GM12878 (cell line): ENCODE results near the gene PTTG1. TPM values are rescaled to one million over a fixed set of nuclear protein-coding genes. Genes with fewer than 3 reads are reported as not detected.

Source experiments
- ATAC-seq: fragments of 200-7000 bp; cut with Tn5 transposase; 3 replicates; pipeline ENCODE4 v1.9.1; 2020; ENCODE audit warnings: mild to moderate bottlenecking, moderate library complexity
- BruUV-seq: library from RNA; stranded (reverse); fragments of 400-500 nt; replicated peaks from 2 replicates; lab custom pipeline; 2021; lab: Mats Ljungman, UMichigan
- CTCF ChIA-PET: fragments of 300-600 bp; sonication (Branson Sonifier 250); formaldehyde crosslinking; extraction: SDS; loops from one replicate; lab custom pipeline; 2021; ENCODE audit warnings: inconsistent platforms; lab: Yijun Ruan, JAX
- POLR2A ChIA-PET: fragments of 350-600 bp; formaldehyde crosslinking; extraction: SDS; loops from one replicate; lab custom pipeline; 2021; ENCODE audit warnings: inconsistent platforms; lab: Charles Lee
- RAD21 ChIA-PET: fragments of 300-600 bp; sonication (Branson Sonifier 250); formaldehyde crosslinking; loops from one replicate; lab custom pipeline; 2023; ENCODE audit warnings: antibody characterized with exemption; ENCODE audit not compliant: unreplicated experiment; lab: Charles Lee
- SMC1A ChIA-PET: fragments of 300-600 bp; sonication (Branson Sonifier 250); formaldehyde crosslinking; loops from one replicate; lab custom pipeline; 2023; ENCODE audit not compliant: unreplicated experiment, uncharacterized antibody; lab: Charles Lee
- DNase-seq: peaks from one replicate; pipeline ENCODE4 v3.0.0-alpha.2; 2011; ENCODE audit warnings: low read depth, low spot score
- FAIRE-seq: peaks from 3 replicates; lab custom pipeline; 2011; peaks lifted over from hg19 to GRCh38; lab: Jason Lieb, UNC
- H2AFZ ChIP-seq: 2 replicates; pipeline ENCODE4 v1.6.0; 2011; ENCODE audit warnings: low read depth, low read length, control low read depth; ENCODE audit not compliant: control insufficient read depth
- H3K27ac ChIP-seq: 2 replicates; pipeline ENCODE4 v1.5.1; 2011; ENCODE audit warnings: control low read depth; ENCODE audit not compliant: control insufficient read depth, insufficient read depth
- H3K27me3 ChIP-seq, 2 experiments: replicated peaks in 1 of 2; 2 replicates each; pipeline versions ENCODE4 v1.6.0 to v1.6.1; 2011; ENCODE audit warnings: low read length in 1 of 2; ENCODE audit not compliant: control insufficient read depth in 2 of 2, insufficient read depth in 2 of 2
- H3K36me3 ChIP-seq, 2 experiments: 2 replicates each; pipeline ENCODE4 v1.5.1; 2011; ENCODE audit warnings: low read length in 1 of 2; ENCODE audit not compliant: control insufficient read depth in 2 of 2, insufficient read depth in 2 of 2
- H3K4me1 ChIP-seq: 2 replicates; pipeline ENCODE4 v1.6.1; 2011; ENCODE audit warnings: mild to moderate bottlenecking, low read length, moderate library complexity, mixed read lengths; ENCODE audit not compliant: control insufficient read depth, insufficient read depth
- H3K4me2 ChIP-seq: 2 replicates; pipeline ENCODE4 v1.6.0; 2011; ENCODE audit warnings: control low read depth; ENCODE audit not compliant: control insufficient read depth, insufficient read depth
- H3K4me3 ChIP-seq: fragments of 200-600 bp; sonication (generic); 2 replicates; pipeline ENCODE4 v1.5.1; 2016
- H3K79me2 ChIP-seq: 2 replicates; pipeline ENCODE4 v1.6.0; 2011; ENCODE audit warnings: low read length; ENCODE audit not compliant: control insufficient read depth, insufficient read depth
- H3K9ac ChIP-seq: 2 replicates; pipeline ENCODE4 v1.8.0; 2011; ENCODE audit warnings: low read length, control low read depth, mixed read lengths; ENCODE audit not compliant: control insufficient read depth, insufficient read depth
- H3K9me3 ChIP-seq: replicated peaks from 3 replicates; pipeline ENCODE4 v1.5.1; 2011; ENCODE audit warnings: mild to moderate bottlenecking, low read length; ENCODE audit not compliant: control insufficient read depth, insufficient read depth
- H4K20me1 ChIP-seq: 2 replicates; pipeline ENCODE4 v1.6.0; 2011; ENCODE audit not compliant: control insufficient read depth, insufficient read depth
- E4F1 ChIP-seq: fragments of 450-650 bp; IDR thresholded peaks from 2 replicates; pipeline ENCODE4 v1.6.1; 2018; ENCODE audit warnings: borderline replicate concordance, mild to moderate bottlenecking; ENCODE audit not compliant: partially characterized antibody
- ELK1 ChIP-seq: IDR thresholded peaks from 2 replicates; pipeline ENCODE4 v1.6.1; 2012; ENCODE audit warnings: low read depth, low read length, improper control_type of control experiment
- EZH2 ChIP-seq: IDR thresholded peaks from 2 replicates; pipeline ENCODE4 v1.6.1; 2012; ENCODE audit warnings: low read depth, mild to moderate bottlenecking, control low read depth, inconsistent platforms, low read length, borderline replicate concordance; ENCODE audit not compliant: control insufficient read depth
- FOS ChIP-seq: IDR thresholded peaks from 3 replicates; pipeline ENCODE4 v1.6.1; 2011; ENCODE audit warnings: borderline replicate concordance; ENCODE audit not compliant: insufficient read length; ENCODE audit errors: extremely low read depth
- GABPA ChIP-seq: IDR thresholded peaks from 2 replicates; pipeline ENCODE4 v1.6.1; 2014; ENCODE audit warnings: antibody characterized with exemption, low read depth, mild to moderate bottlenecking, inconsistent platforms
- HCFC1 ChIP-seq: fragments of 150-350 bp; IDR thresholded peaks from 2 replicates; pipeline ENCODE4 v1.6.1; 2014; ENCODE audit warnings: low read length
- IKZF2 ChIP-seq, 2 experiments: fragments of 450-650 bp; IDR thresholded peaks; 2 replicates each; pipeline ENCODE4 v1.6.1; 2017; ENCODE audit warnings: mild to moderate bottlenecking in 2 of 2, moderate library complexity in 2 of 2
- JUNB ChIP-seq: IDR thresholded peaks from 2 replicates; pipeline ENCODE4 v1.6.1; 2016; ENCODE audit warnings: antibody characterized with exemption, mild to moderate bottlenecking
- NR2F1 ChIP-seq: fragments of 450-650 bp; conservative IDR thresholded peaks from 2 replicates; pipeline ENCODE4 v1.6.1; 2017; ENCODE audit warnings: mild to moderate bottlenecking
- PAX8 ChIP-seq: fragments of 450-650 bp; IDR thresholded peaks from 2 replicates; pipeline ENCODE4 v1.6.1; 2017; ENCODE audit warnings: mild to moderate bottlenecking, moderate library complexity
- RBBP5 ChIP-seq: fragments of 200-600 bp; sonication (generic); conservative IDR thresholded peaks from 2 replicates; pipeline ENCODE4 v1.6.1; 2016
- SIX5 ChIP-seq: IDR thresholded peaks from 2 replicates; pipeline ENCODE4 v1.6.1; 2011; ENCODE audit warnings: mild to moderate bottlenecking, low read depth, low read length, moderate library complexity; ENCODE audit not compliant: severe bottlenecking
- SP1 ChIP-seq: IDR thresholded peaks from one replicate; pipeline ENCODE4 v1.6.1; 2011; ENCODE audit warnings: low read depth, low read length
- TAF1 ChIP-seq: IDR thresholded peaks from 2 replicates; pipeline ENCODE4 v1.6.1; 2011; ENCODE audit warnings: mild to moderate bottlenecking, low read depth, low read length, borderline replicate concordance
- YBX1 ChIP-seq: fragments of 450-650 bp; IDR thresholded peaks from 2 replicates; pipeline ENCODE4 v1.6.1; 2016; ENCODE audit warnings: antibody characterized with exemption
- YY1 ChIP-seq: IDR thresholded peaks from 2 replicates; pipeline ENCODE4 v1.6.1; 2011; ENCODE audit warnings: low read depth, mild to moderate bottlenecking, low read length
- ZBTB11 ChIP-seq: fragments of 450-650 bp; formaldehyde crosslinking; IDR thresholded peaks from 2 replicates; pipeline ENCODE4 v1.5.0; 2022; ENCODE audit warnings: mild to moderate bottlenecking, missing genetic modification characterization
- ZSCAN29 ChIP-seq: fragments of 450-650 bp; IDR thresholded peaks from 2 replicates; pipeline ENCODE4 v1.6.1; 2017; ENCODE audit warnings: mild to moderate bottlenecking, moderate library complexity
- WGBS: methylation state at CpG from one replicate; pipeline ENCODE4 v1.1.6; 2016; ENCODE audit warnings: low lambda C conversion rate; ENCODE audit not compliant: insufficient replicate concordance, insufficient coverage; ENCODE audit errors: missing lambda C conversion rate; 5-methylcytosine and 5-hydroxymethylcytosine counted together
- in situ Hi-C: fragments of 300-500 bp; cut with MboI; formaldehyde crosslinking; loops from 9 replicates; pipeline ENCODE4 v1.14.3; 2018; ENCODE audit warnings: mixed read lengths
- intact Hi-C: fragments of 100-400 bp; cut with micrococcal nuclease; formaldehyde crosslinking; loops from one replicate; pipeline ENCODE4 v1.14.2; 2022; ENCODE audit not compliant: unreplicated experiment
- polyA plus RNA-seq, 11 experiments: library from polyadenylated mRNA; depleted of rRNA in 4 of 11; unstranded in 6 of 11; stranded (reverse) in 5 of 11; fragments of >200 nt; fragmentation: Nextera tagmentation in 4 of 11; fragmentation: Illumina TruSeq in 1 of 11; extraction: Ambion mirVana in 4 of 11; extraction: Trizol in 1 of 11; gene quantifications; 1 replicate in 1 of 11; 2 replicates in 10 of 11; pipeline versions ENCODE4 v1.2.1 to v1.2.3, GENCODE V29; 2011 to 2016; ENCODE audit warnings: inconsistent platforms in 2 of 11, missing spikeins in 2 of 11, low read depth in 1 of 11
- total RNA-seq, 4 experiments: library from RNA; depleted of rRNA in 3 of 4; stranded (reverse); fragments of >200 nt in 3 of 4; fragmentation: Illumina TruSeq in 1 of 4; extraction: Trizol in 1 of 4; gene quantifications; 2 replicates each; pipeline versions ENCODE4 v1.2.1 to v1.2.3, GENCODE V29; 2013 to 2021

The PTTG1 gene
- total and polyA plus RNA-seq, 10 of the 15 experiments (the other 5 are each of a cell fraction or from before 2014, with no cell fraction given), result 154 to 1,033 (median 377) TPM

- RAD21 ChIA-PET, result interaction anchor here (0.9 to 3.5 kb wide), 7 partner anchors 9 to 76 kb away, joined by 3 to 32 read pairs (median 6); partner anchors contain the start of genes PTTG1 and SLU7
- intact Hi-C loops, result loop anchor here (10.0 kb wide), 2 partner anchors 211 to 531 kb away; no protein-coding TSS in a partner anchor
- H3K4me1 ChIP-seq, result peaks cover 31% of the 10 kb centered on the region
- TF ChIP-seq HCFC1 (no peak), E4F1 (no peak), PAX8 (no peak), SIX5 (no peak), NR2F1 (no peak), IKZF2 (IDR thresholded peaks at IDR 0.05) (peak; percentile 79 to 85), TAF1 (0 out of 2 replicates have a peak, but pooled peaks have one; percentile 33), FOS (no peak), YY1 (peak; percentile 60; the same call in 1 of the 2 replicates), ZBTB11 (CRISPR knock-in tag) (no peak), JUNB (no peak), EZH2 (no peak), ELK1 (no peak), ZSCAN29 (no peak), GABPA (no peak), YBX1 (no peak), RBBP5 (no peak), SP1 (peak; percentile 73)
Measured at GRCh38 chr5:160434022-160434531, 12.4 kb downstream of the PTTG1 start.

More at GRCh38 chr5:160434022-160434531, 12.4 kb downstream of the PTTG1 start:
- ChIA-PET SMC1A (interaction anchor here (0.6 to 4.7 kb wide), 9 partner anchors 11 to 409 kb away, joined by 3 to 61 read pairs (median 4); partner anchors contain the start of genes PTTG1 and SLU7), CTCF (interaction anchor here (0.9 to 2.4 kb wide), 5 partner anchors 10 to 34 kb away, joined by 3 to 10 read pairs (median 4); no protein-coding TSS in a partner anchor), POLR2A (interaction anchor here (0.7 to 4.7 kb wide), 4 partner anchors 11 to 34 kb away, joined by 3 to 45 read pairs (median 7); partner anchors contain the start of genes PTTG1 and SLU7)
- peak overlapping the region; percentile 26 for H3K27ac ChIP-seq
- peak; percentile 86 for DNase-seq
- H3K9ac ChIP-seq, result peak overlapping the region; percentile 4; the same call in 1 of the 2 replicates
- H3K4me3 ChIP-seq, result peak overlapping the region; percentile 56; the same call in 1 of the 2 replicates
- FAIRE-seq, result no peak
- peak overlapping the region; percentile 16 for H2AFZ ChIP-seq
- H3K9me3 ChIP-seq, result no peaks in the 10 kb centered on the region
- H3K79me2 ChIP-seq, result peaks cover 9% of the 10 kb centered on the region
- H3K36me3 ChIP-seq, result no peaks in the 10 kb centered on the region
- in situ Hi-C loops, result loop anchor here (10.0 kb wide), 2 partner anchors 351 to 1111 kb away; partner anchors contain the start of gene GABRB2
- WGBS, result 10% methylated on average over 9 of the region's 9 CpGs
- peak; percentile 81 for ATAC-seq
- H3K4me2 ChIP-seq, result peak overlapping the region; percentile 88
- no TSS peak for BruUV-seq
- H4K20me1 ChIP-seq, result no peaks in the 10 kb centered on the region
- no peaks in the 10 kb centered on the region for H3K27me3 ChIP-seq
